Activated gamma-delta T cell treated with Interleukin-2 at 50 U/mL for 16 hours (primary cell): ENCODE data around the gene ABCC12.
"Not testable (repeated sequence)": the region's sequence is repeated elsewhere in the genome, so short reads cannot be mapped to it uniquely, and the experiment has no call there.

Experiments used
- DNase-seq: peaks from one replicate; pipeline ENCODE4 v3.0.0-alpha.2; 2020

Gene ABCC12

DNA sequence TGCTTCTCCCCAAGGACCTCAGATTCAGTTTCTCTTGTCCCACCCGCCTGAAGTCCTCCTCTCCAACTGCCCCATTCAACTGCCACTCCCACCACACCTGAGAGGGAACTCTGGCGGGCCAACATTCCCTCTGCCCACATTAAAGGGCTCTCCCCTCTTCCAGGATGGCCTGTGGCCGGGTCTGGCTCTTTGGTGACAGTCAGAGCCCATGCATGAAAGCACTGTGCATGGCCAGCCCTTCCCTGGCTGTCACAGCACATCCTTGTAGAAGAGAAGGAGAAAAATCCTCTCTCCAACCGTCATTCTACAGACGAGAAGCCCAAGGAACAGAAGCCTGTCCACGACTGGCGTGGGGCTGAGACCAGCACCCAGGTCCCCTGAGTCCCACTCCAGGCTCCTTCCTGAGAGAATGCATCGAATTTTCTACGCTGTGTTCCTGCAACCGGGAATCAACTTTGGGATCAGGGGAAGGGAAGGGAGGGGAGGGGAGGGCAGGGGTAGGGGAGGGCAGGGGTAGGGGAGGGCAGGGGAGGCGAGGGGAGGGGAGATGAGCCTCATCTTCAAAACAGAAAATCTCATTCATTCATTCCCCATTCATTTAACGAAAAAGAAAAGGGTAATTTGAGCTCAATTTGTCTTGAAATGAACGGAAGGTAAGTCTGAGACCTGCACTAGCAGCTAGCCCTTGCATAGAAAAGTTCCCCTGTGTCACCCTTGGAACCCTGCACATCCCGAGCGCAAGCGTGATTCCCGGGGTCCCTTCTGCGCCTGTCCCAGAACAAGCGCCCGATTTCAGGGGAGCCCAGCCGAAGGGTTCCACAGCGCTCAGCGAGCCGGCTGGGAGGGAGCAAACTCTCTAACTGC is at the start of gene ABCC12:
TSS of gene ABCC12 (minus strand) at position 68 of the 864 bp plus-strand sequence. CDS start 9,569 bp downstream, outside the sequence.
- no peak for DNase-seq

DNA sequence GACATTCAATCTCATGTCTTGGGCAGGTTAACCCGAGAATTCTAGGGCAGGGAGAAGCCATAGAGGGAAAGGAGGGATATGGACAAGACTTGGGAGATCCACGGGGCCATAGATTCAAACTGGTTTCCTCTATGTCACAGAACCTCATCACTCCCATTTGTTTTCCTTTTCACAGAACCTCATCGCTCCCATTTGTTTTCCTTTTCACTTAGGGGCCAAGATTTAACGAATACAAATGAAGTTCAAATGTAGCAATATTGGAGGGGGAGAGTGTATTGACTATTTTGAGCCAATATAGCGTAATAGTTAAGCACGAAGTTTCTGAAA is 49.0 kb upstream of the ABCC12 start:
- DNase-seq, result no peak

- DNase-seq, result no peak
Measured at GRCh38 chr16:48203974-48204824, 48.4 kb upstream of the ABCC12 start.

GRCh38 chr16:48201515-48202201 is 45.9 kb upstream of the ABCC12 start:
- DNase-seq, result no peak

DNA sequence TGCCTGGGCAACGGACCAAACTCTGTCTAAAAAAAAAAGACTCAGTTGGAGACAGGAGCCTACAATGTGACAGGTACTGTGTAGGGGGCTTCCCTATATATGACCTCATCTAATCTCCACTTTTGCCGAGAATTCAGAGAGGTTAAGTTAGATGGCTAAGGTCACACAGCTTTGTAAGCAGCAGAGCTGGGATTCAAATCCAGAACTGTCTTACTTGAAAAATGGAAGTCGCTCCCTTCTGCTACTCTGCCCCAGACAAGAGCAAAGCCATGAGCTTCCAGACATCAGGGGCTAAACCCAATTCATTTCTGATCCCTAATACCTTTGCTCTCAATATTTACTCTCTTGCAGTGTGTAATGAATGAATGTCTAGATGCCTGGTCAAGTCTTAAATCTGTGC is 41.5 kb upstream of the ABCC12 start:
- no peak for DNase-seq

GRCh38 chr16:48194828-48195556 is 39.2 kb upstream of the ABCC12 start:
- no peak for DNase-seq

GRCh38 chr16:48193846-48194245 is 38.1 kb upstream of the ABCC12 start:
- DNase-seq, result no peak

GRCh38 chr16:48188449-48189102 is 32.8 kb upstream of the ABCC12 start:
- no peak for DNase-seq

- no peak for DNase-seq
Measured at GRCh38 chr16:48187779-48188178, 32.0 kb upstream of the ABCC12 start.

DNA sequence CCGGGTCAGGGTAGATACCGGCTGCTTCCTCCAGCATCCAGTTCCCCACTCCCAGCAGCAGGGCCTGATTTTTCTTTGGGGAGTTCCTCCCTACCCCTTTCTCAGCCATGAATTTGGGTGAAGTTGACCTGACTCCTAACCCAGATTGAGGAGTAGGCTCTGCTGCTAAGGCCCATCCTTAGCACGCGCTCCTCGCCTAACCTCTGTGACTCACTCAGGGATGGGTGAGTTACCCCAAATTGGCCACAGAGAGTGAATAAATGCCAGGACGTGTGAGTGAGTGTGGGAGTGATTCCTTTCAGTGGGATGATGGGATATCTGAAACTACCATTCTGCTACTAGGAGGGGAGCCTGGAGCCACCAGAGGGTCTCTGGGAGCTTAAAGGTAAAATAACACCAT is 28.9 kb upstream of the ABCC12 start:
- DNase-seq, result no peak

GRCh38 chr16:48182979-48183537 is 27.3 kb upstream of the ABCC12 start:
- no peak for DNase-seq

DNA sequence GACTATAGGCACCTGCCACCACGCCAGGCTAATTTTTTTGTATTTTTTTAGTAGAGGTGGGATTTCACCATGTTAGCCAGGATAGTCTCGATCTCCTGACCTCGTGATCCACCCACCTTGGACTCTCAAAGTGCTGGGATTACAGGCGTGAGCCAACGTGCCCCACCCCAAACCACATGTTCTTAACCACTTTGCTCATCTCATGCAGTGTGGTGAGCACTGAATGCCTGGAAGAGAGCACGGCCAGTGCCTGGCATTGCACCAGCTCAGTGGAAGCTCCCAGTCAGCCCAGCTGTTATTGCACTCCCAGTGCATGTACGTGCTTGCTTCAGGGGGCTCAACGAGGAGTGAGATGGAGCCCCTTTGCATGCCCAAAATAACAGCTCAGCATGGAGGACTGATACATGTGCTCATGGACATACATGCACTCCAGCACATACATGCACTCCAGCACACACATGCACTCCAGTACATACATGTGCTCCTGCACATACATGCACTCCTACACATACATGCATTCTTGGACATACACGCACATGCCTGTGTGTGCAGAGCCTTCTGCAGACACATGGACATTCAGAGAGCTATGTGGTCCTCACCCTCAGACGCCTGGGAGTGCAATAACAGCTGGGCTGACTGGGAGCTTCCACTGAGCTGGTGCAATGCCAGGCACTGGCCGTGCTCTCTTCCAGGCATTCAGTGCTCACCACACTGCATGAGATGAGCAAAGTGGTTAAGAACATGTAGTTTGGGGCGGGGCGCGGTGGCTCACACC is 26.1 kb upstream of the ABCC12 start:
- not testable (repeated sequence) for DNase-seq

DNA sequence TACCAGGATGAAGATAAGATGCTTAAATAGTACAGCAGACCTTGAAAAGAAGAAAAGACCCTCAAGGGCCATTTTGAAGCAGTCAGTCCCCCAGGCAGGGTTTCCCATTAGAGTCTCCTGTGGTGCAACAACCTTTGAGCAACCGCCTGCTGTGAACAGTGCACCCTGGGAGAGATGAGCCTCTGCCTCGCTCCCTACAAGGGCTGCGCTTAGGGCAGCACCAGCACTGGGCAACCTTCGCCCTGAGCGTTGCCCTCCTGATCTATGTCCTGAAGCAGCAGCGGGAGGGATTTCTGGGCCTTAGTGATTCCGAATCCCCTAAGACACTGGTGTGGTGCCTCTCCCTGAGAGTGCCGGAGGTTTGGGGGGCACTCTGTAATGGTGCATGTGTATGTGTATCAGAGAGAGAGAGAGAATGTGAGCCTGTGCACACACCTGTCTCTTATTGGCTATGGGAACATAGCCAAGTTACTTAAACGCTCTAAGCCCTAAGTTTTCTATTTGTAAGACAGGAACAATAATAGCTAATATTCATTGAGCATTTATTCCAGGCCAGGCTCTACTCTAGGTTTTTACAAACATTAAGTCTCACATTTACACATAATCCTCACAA is 25.2 kb upstream of the ABCC12 start:
- DNase-seq, result no peak

DNA sequence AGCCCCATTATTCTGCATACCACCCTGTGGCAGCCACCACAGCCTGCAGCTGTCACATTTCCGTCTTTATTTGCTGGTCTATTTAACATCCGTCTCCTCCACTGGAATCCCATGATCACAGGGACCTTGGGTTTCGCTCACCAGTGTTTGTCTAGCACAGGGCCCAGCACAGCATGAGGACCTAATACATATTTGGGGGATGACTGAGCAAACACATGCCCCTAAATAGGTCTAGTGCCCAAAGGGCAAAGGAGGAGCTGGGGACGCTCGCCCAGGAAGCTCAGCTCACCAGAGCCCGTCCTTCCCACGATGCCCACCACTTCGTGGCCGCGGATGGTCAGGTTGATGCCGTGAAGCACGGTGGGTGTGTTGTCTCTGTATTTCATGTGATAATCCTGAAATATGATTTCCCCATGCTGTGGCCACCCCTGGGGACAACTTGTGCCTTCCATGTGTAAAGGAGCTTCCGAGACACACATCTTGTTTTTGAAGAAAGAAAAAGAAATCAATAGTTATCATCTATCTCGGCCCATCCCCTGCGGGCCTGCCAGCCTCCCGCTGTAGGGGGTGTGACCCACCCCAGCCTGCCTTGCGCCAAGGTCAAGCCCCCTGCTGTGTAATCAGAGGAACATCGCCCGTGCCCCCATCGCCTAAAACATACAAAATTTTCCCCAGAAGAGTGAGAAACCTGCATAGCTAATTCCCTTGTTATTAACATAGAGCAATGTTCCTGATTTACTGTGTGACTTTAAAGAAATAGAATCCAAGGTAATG is 21.0 kb upstream of the ABCC12 start:
- no peak for DNase-seq

DNA sequence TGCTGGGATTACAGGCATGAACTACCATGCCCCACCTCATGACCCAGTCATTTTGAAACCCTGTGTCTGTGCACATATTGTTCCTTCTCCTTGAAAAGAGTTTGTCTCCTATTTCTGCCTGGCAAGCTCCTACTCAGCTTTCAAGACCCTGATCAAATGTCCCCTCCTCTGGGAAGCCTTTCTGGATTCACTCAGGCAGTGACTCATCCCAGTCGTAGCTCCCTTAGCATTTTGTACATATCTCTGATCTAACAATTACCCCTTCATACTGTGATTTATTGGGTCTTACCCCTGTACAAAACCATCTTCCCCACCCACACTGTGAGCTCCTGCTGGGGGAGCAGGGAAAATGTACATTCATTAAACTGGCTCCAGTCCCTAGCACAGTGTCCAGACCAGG is 18.1 kb upstream of the ABCC12 start:
- no peak for DNase-seq

DNA sequence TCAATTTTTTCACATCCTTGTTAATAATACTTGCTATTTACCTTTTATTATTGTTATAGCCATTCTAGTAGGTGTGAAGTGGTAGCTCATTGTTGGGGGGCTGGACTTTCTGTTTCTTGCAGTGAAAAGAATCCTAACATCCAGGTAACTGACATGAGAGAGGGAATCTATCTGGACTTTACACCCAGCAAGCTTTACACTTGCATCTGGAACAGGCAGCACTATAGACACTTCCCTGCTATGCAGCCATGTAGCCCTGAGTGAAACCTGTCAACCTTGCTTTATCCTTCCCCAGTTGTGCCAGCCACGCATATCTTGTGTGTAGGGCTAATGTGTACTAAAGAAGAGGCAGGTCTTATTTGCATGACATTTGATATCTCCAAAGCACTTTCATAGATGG is 16.9 kb upstream of the ABCC12 start:
- DNase-seq, result no peak

- DNase-seq, result no peak
Measured at GRCh38 chr16:48169896-48170295, 14.1 kb upstream of the ABCC12 start.

GRCh38 chr16:48168075-48168474 is 12.3 kb upstream of the ABCC12 start:
- DNase-seq, result no peak

GRCh38 chr16:48166617-48167016 is 10.8 kb upstream of the ABCC12 start:
- not testable (repeated sequence) for DNase-seq
